Ovary (tissue), 9 donors: Measurements from ENCODE around the gene CDC42EP4. TPM values are rescaled to one million over a fixed set of nuclear protein-coding genes. Genes with fewer than 3 reads are reported as not detected.
A peak's percentile ranks its signal among the peaks of the same experiment; 100 is the strongest.

Experiments used
- DNase-seq, 5 donors: peaks; one replicate each; pipeline ENCODE4 v3.0.0-alpha.2; 2019 to 2020
- H3K27ac ChIP-seq, 2 donors: fragments of 200-600 bp; one replicate each; pipeline versions ENCODE4 v1.5.1 to v1.8.0; 2019 to 2022
- H3K27me3 ChIP-seq: fragments of 200-600 bp; one replicate; pipeline ENCODE4 v1.8.0; 2022
- H3K36me3 ChIP-seq: fragments of 200-600 bp; sonication (generic); one replicate; pipeline ENCODE4 v1.5.1; 2019
- H3K4me1 ChIP-seq: one replicate; pipeline ENCODE4 v1.8.1; 2013; ENCODE audit warnings: mild to moderate bottlenecking, moderate library complexity; ENCODE audit not compliant: insufficient read depth
- H3K4me3 ChIP-seq: fragments of 200-600 bp; sonication (generic); one replicate; pipeline ENCODE4 v1.5.1; 2017
- H3K9me3 ChIP-seq, 2 donors: fragments of 200-600 bp in 1 of 2; sonication (generic) in 1 of 2; one replicate each; pipeline versions ENCODE4 v1.5.1 to v1.8.1; 2013 to 2019; ENCODE audit warnings: mild to moderate bottlenecking in 1 of 2, moderate library complexity in 1 of 2
- EP300 ChIP-seq: sonication (generic); formaldehyde crosslinking; IDR thresholded peaks from one replicate; pipeline ENCODE4 v1.6.1; 2017; ENCODE audit warnings: antibody characterized with exemption
- POLR2A ChIP-seq: fragments of 450-650 bp; IDR thresholded peaks from one replicate; pipeline ENCODE4 v1.6.1; 2017; ENCODE audit warnings: antibody characterized with exemption, mild to moderate bottlenecking, moderate library complexity
- WGBS, 3 donors: extraction: QIAGEN DNeasy Blood & Tissue Kit in 1 of 3; methylation state at CpG; one replicate each; pipeline versions ENCODE4 v1.1.5 to v1.1.7; 2013 to 2017; 5-methylcytosine and 5-hydroxymethylcytosine counted together
- intact Hi-C, 4 donors: fragments of 100-400 bp; cut with DNase I; formaldehyde crosslinking; loops; one replicate each; pipeline versions ENCODE4 v1.11.0 to v1.15.1; 2022 to 2023
- polyA plus RNA-seq, 2 donors: library from polyadenylated mRNA; stranded (reverse); fragments of 200-250 nt in 1 of 2; fragments of 350-450 nt in 1 of 2; fragmentation: Illumina TruSeq in 1 of 2; extraction: RNeasy Lipid Tissue Mini Kit (QIAGEN cat#74804) in 1 of 2; gene quantifications; one replicate each; pipeline ENCODE4 v1.2.3, GENCODE V29; 2013 to 2014
- total RNA-seq, 7 donors: library from RNA; depleted of rRNA in 2 of 7; stranded (reverse); fragments of >200 nt in 2 of 7; fragmentation: NEBNext Ultra II Directional in 3 of 7; extraction: Animal tissue kit (Norgen Biotek cat#: 25700) in 3 of 7; gene quantifications; one replicate each; pipeline versions ENCODE4 v1.1.0 to v1.2.4, GENCODE V29; 2016 to 2023
- TF ChIP-seq, protein P1 (sequence below), 3 donors: fragments of 450-650 bp in 2 of 3; fragments of 200-600 bp in 1 of 3; IDR thresholded peaks; one replicate each; pipeline versions ENCODE4 v1.5.1 to v1.8.0; 2016 to 2022; ENCODE audit warnings: antibody characterized with exemption in 3 of 3, mild to moderate bottlenecking in 1 of 3
- donor health status: DM: no; HTN: no; CAD: no; lungs with moderate emphysema.
- donor health status: DM: no; HTN: no; CAD: no.
- donor health status: Bipolar disorder and iron deficiency.
- donor health status: DM: yes; HTN: yes; CAD: no.
- donor health status: DM: no; HTN: no; CAD: no.
- donor health status: DM: yes; HTN: yes; CAD: no.

Gene CDC42EP4
- total and polyA plus RNA-seq, 9 donors, result 59.0 to 171 (median 106) TPM

GRCh38 chr17:73281928-73282327 lies 29.9 kb downstream of the CDC42EP4 start:
- TF ChIP-seq, protein P1, sequence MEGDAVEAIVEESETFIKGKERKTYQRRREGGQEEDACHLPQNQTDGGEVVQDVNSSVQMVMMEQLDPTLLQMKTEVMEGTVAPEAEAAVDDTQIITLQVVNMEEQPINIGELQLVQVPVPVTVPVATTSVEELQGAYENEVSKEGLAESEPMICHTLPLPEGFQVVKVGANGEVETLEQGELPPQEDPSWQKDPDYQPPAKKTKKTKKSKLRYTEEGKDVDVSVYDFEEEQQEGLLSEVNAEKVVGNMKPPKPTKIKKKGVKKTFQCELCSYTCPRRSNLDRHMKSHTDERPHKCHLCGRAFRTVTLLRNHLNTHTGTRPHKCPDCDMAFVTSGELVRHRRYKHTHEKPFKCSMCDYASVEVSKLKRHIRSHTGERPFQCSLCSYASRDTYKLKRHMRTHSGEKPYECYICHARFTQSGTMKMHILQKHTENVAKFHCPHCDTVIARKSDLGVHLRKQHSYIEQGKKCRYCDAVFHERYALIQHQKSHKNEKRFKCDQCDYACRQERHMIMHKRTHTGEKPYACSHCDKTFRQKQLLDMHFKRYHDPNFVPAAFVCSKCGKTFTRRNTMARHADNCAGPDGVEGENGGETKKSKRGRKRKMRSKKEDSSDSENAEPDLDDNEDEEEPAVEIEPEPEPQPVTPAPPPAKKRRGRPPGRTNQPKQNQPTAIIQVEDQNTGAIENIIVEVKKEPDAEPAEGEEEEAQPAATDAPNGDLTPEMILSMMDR (IDR thresholded peaks at IDR 0.05), result no peak
- TF ChIP-seq POLR2A, result no peak
- no peak for TF ChIP-seq EP300
- peaks cover 54% of the 10 kb centered on the region for H3K4me1 ChIP-seq
- H3K4me3 ChIP-seq, result no peak overlapping the region
- H3K27me3 ChIP-seq, result no peaks in the 10 kb centered on the region
- H3K9me3 ChIP-seq, result no peaks in the 10 kb centered on the region
- no peaks in the 10 kb centered on the region for H3K36me3 ChIP-seq
- 78 to 84% (median 81%) methylated on average over 7 of the region's 7 CpGs for WGBS, 3 donors
- intact Hi-C loops, result no loop called here
- peak in 1 of 5 donors; percentile 35 for DNase-seq
- peak overlapping the region in 1 of 2 donors; percentile 86 for H3K27ac ChIP-seq

- Histone ChIP-seq H3K27ac (peak overlapping the region in 1 of 2 donors; percentile 83), H3K36me3 (no peaks in the 10 kb centered on the region), H3K4me1 (peaks cover 39% of the 10 kb centered on the region), H3K27me3 (no peaks in the 10 kb centered on the region), H3K4me3 (no peak overlapping the region), H3K9me3 (no peaks in the 10 kb centered on the region)
- TF ChIP-seq, protein P1 (IDR thresholded peaks at IDR 0.05), result no peak
- TF ChIP-seq EP300 (no peak), POLR2A (no peak)
- 96 to 98% (median 97%) methylated on average over 12 of the region's 12 CpGs for WGBS, 3 donors
- DNase-seq, result peak in 1 of 5 donors; percentile 42
- intact Hi-C loops, result no loop called here
Observed at GRCh38 chr17:73280191-73280590, 31.6 kb downstream of the CDC42EP4 start.

GRCh38 chr17:73279704-73280103 lies 32.1 kb downstream of the CDC42EP4 start:
- Histone ChIP-seq H3K27ac (peak overlapping the region; percentile 65 to 83), H3K4me3 (no peak overlapping the region), H3K27me3 (no peaks in the 10 kb centered on the region), H3K9me3 (no peaks in the 10 kb centered on the region), H3K36me3 (no peaks in the 10 kb centered on the region), H3K4me1 (peaks cover 34% of the 10 kb centered on the region)
- peak in 1 of 5 donors; percentile 47 for DNase-seq
- TF ChIP-seq POLR2A, result no peak
- TF ChIP-seq, protein P1 (IDR thresholded peaks at IDR 0.05), result no peak
- TF ChIP-seq EP300, result no peak
- intact Hi-C loops, result loop anchor here in 1 of 4 donors (2.0 kb wide), 1 partner anchor 31 kb away; no protein-coding TSS in a partner anchor
- WGBS, 3 donors, result 77 to 83% (median 81%) methylated on average over 7 of the region's 7 CpGs

DNA sequence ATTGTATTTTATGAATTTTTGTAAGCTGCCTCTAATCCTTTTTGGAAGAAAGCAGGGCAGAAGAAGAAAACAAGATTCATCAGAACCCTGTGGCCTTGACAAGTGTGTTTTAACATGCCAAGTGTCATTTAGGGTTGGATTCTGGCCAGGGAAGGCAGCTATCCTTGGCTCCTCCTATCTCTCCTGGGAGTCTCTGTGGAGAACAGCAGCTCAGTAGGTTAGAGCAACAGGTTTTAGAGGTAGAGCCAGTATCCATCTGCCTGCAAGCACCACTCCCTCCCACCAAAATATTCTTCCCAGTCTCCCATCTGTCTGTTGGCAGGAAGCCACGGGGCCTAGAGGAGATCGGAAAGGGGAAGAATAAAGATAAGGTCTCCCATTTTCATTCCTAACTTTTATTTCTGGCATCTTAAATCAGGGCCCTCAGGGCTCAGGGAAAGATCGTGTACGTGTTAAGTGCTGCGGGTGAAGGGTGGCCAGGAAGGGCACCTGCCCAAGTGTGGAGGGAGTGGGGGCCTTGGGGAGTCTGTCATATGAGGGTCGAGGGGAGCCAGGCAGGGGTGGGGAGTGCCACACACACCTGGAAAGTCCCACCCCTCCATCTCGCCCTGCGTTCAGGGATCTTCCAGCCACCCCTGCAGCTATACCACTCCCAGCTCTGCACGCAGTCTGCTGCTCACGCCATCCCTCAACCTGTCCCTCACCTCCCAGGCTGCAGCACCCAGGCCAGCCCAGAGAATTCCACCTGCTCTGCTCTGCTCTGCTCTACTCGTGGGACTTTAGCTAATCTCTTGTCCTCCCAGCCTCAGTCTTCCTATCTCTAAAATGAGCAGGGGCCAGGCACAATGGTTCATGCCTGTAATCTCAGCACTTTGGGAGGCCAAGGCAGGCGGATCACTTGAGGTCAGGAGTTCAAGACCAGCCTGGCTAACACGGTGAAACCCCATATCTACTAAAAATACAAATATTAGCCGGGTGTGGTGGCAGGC lies 33.0 kb downstream of the CDC42EP4 start:
- Histone ChIP-seq H3K27me3 (no peaks in the 10 kb centered on the region), H3K4me1 (peaks cover 32% of the 10 kb centered on the region), H3K36me3 (no peaks in the 10 kb centered on the region), H3K27ac (peak overlapping the region; percentile 65 to 83), H3K4me3 (no peak overlapping the region), H3K9me3 (no peaks in the 10 kb centered on the region)
- intact Hi-C loops, result loop anchor here in 1 of 4 donors (2.0 kb wide), 1 partner anchor 32 kb away; no protein-coding TSS in a partner anchor
- peak; percentile 77 to 88 (median 83) for DNase-seq
- TF ChIP-seq EP300 (no peak), POLR2A (no peak)
- TF ChIP-seq, protein P1 (IDR thresholded peaks at IDR 0.05), result no peak
- 16 to 29% (median 18%) methylated on average over 14 of the region's 14 CpGs for WGBS, 3 donors
